GF-D8 (cell line): ENCODE data around the gene DYRK1B.
"Not testable (repeated sequence)": the region's sequence is repeated elsewhere in the genome, so short reads cannot be mapped to it uniquely, and the experiment has no call there.

ENCODE experiments used
- DNase-seq: peaks from one replicate; lab custom pipeline; 2025; lab: John Stamatoyannopoulos, UW

The DYRK1B gene

DNA sequence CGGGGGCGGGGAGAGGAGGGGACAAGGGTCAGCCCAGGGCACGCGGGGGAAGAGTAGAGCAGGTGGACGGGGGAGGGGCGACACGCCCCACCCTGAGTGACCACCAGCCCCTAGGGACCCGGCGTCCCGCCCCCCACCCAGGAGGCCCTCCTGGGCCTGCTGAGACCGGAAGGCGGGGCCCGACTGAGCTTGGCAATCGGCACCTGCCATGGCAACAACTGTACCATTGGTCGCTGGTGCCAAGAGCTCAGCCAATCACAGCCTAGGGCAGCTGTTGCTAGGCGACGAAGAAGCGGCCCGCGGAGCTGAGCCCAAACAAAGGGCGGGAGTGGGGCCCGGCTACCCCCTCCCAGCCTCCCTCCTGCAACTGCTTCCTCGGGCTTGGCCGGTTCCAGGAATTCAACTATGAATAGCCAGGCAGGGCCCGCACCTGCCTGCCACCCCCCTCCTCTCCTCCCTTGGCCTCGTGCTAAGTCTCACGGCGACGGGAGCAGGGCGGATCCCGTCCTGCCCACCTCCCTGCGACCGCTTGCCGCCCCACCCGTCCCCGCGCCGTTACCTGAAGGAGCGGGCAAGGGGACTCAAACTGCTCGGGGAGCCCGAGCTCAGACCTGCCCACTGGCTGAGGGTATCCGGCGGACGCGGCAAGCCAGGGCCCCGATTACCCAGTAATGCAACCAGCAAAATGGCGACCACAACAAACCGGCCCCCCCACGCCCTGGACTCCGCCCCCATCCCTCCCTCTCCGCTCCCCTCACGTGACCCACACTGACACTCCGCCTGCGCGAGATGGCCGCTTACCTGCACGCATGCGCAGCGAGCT, at the start of gene DYRK1B:
Gene DYRK1B, minus strand, starts transcription at position 699 of the 823 bp plus-strand sequence. CDS start 2,295 bp downstream, outside the sequence.
- DNase-seq = no peak

DNA sequence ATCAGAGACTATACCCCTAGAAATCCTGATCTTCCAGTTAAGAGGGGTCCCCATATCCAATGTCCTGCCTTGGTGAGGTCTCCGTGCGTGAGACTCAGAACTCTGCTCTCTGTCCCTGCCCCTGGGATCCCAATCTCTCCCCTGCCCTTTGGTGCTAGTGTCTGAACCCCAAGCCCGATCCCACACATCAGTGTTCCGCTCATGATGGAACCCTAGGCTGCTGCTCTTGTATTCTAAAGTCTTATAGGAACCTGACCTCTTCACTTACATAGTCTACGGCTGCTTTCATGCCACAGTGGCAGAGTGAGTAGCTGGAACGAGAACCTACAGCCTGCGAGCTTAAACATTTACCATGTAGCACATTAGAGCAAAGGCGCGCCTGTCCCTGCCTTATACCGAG, 48.7 kb upstream of the DYRK1B start:
- not testable (repeated sequence) for DNase-seq

DNA sequence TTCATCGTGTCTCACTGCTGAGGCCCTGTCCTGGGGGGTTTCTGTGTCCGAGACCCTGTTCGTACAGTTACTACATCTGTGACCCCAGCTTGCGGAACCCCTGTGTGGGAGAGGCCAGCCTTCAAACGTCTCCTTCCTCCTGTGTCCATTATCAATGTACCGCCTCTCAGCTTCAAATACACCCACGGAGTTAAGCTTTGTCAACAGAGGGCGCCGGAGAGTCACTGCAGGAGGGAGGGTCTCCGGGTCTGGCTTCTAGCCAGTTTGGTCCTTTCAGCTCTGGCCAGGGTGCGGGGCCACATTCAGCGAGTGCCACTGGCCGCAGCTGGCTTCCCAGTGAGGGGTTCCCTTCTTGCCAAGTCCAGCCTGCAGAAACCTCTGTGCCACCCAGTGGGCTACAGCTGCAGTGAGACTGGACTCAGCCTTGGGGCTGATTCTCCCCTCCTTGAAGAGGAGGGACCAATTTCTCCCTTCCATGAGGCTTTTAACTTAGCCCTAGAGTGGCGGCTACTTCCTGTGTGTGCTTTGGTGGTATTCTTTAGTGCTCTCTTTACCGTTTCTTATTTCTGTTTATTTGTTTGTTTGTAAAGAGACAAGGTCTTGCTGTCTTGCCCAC, 47.6 kb upstream of the DYRK1B start:
- DNase-seq = not testable (repeated sequence)

DNA sequence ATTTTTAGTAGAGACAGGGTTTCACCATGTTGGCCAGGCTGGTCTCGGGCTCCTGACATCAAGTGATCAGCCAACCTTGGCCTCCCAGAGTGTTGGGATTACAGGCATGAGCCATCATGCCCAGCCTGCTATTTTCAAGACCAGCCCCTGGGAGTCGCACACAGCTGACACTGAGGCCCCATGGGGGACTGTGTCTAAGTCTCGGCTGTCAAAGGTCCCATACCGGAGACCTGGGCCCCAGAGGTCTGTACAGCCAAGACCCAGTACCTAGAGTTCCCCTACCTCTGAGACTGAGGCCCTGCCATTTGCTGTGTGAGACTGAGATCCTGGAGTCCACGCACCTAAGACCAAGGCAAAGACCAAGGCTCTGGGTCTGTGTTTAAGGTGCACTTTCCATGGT, 46.3 kb upstream of the DYRK1B start:
- DNase-seq = not testable (repeated sequence)

DNA sequence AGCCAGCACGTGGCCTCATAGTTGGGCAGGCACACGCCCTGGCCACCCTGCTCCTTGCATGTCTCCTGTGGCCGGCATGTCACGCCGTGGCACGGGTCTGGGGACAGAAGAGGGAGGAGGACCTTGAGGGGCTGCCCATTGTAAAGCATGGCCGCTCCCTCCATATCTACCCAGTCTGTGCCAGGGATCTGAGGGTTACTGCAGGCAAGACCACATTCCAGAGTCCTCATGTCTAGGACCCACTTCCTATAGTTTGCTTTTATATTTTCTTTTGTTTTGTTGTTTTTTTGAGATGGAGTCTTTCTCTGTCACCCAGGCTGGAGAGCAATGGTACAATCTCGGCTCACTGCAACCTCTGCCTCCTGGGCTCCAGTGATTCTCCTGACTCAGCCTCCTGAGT, 45.8 kb upstream of the DYRK1B start:
- DNase-seq = not testable (repeated sequence)

DNA sequence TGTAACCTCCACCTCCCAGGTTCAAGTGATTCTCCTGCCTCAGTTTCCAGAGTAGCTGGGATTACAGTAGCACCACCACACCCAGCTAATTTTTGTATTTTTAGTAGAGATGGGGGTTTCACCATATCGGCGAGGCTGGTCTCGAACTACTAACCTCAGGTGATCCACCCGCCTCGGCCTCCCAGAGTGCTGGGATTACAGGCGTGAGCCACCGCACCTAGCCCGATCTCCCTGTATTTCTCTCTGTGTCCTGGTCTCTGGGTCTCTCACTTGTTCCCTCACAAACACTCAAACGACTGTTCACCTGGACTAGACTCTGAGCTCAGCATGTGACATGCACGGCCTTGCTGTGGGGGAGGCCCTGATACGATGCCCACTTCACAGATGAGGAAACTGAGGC, 44.9 kb upstream of the DYRK1B start:
- not testable (repeated sequence) for DNase-seq

DNA sequence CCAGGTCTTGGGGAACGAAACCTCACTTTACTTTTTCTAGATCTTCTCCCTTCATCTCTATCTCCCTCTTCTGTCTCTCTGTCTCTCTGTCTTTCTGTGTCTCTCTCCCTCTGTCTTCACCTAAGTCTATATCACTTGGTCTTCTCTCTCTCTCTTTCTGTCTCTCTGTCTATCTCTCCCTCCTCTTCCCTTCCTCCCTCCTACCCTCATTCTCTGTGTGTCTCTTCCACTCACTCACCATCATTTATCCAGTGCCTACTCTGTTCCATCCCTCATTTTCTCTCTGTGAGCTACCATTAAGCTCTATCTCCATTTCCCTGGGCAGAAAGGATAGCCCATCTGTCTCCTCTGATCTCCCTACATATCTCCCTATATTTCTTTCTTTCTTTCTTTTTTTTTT, 44.4 kb upstream of the DYRK1B start:
- no peak for DNase-seq

DNA sequence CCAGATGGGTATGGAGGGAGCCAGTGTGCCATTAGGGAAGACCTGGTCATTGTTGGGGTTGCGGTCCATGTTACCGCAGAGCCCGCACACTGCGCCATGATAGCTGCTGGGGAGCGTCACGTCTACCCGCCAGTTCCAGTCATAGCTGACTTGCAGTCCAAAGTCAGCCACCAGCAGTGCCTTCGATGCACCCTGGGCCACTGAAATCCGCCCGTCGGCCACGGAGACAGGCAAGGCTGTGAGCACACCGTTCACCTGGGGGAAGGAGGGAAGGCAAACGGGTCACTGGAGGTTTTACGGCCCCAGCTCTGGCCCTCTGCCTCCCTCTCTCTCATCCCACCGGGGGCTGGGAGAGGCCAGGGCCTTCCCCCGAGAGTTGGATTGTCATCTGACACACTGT, 44.0 kb upstream of the DYRK1B start:
- DNase-seq = not testable (repeated sequence)

DNA sequence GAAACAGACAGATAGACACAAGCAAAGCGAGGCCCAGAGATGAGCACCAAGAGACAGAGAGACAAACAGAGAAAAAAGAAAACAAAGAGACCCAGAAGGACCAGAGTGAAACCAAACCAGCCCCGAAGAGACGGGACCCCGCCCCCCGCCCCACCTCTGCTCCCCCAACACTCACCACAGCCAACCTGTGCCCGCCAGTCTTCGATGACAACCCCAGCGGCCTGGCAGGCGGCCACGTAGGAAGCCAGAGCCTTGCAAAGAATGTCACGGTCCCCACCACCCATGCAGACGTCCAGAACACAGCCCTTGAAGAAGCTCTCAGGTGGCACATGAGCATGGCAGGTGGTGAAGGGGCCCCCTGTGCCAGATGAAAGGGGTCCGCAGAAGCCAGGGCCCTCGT, 43.5 kb upstream of the DYRK1B start:
- DNase-seq = not testable (repeated sequence)

DNA sequence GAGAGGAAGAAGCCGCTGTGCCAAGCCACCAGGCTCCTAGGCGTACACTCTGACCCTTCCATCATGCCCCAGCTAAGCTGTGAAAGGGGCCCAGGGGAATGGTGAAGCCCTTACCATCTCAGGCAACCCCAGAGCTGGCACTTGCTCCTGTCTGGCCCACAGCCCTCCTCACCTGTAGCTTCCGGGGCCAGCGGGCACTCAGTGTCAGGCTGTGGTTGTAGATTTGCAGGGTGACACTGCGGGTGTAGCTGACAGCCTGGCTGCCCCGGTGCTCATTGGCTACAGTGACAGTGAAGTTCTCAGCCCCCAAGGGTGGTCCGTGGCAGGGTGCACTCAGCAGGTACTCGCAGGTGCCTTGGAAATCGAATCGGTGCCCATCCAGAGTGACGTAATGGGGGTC, 42.5 kb upstream of the DYRK1B start:
- DNase-seq = not testable (repeated sequence)

DNA sequence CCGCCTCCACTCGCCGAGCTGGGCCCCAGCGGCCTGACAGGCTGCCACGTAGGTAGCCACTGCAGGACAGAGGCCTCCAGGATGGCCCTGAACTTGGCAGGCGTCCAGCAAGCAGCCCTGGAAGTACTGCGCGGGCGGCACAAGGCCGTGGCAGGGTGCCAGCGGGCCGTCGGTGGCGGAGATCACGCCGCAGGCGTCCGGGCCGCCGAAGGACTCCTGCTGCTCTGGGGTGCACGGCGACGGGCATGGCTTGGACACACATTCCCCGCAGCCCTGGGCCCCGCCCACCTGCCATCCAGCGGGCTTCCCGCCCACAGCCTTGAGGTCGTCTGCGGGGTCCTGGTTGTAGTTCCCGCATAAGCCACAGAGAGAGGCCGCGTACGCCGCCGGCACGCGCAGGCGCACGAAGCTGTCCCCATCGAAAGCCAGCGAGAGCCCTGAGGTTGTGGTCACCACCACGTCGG, 41.5 kb upstream of the DYRK1B start:
- not testable (repeated sequence) for DNase-seq

DNA sequence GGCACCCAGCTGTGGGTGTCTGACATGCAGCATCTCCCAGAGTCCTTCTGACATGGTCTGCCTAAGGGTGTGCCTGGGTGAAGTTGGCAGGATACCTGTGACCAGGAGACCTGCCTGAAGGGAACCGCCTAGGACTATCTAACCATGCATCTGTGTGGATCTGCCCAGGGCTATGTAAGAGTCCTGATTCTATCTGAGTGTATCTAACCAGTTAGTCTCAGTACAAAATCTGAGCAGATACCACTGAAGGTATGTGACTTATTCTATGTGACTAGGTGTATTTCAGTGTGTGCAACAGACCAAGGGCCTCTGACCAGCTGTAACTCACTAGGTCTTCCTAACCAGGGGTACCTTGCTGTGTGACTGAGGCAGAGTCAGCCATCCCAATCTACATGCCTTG, 40.4 kb upstream of the DYRK1B start:
- no peak for DNase-seq

DNA sequence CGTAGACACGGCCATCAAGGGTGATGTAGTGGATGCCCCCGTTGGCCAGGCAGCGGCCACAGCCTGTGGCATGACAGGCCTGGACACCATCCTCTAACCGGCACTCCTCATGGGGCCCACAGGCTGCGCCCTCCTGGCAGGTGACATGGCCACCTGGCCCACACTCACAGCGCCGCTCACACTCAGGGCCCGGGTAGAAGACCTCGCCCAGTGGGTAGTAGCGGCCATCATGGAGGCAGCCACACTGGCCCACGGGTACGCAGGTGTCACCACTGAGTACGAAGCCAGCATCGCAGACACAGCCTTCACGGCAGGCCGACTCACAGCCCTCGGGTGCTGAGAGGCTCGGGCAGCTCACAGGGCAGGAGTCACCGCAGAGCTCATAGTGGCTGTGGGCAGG, 39.4 kb upstream of the DYRK1B start:
- no peak for DNase-seq

DNA sequence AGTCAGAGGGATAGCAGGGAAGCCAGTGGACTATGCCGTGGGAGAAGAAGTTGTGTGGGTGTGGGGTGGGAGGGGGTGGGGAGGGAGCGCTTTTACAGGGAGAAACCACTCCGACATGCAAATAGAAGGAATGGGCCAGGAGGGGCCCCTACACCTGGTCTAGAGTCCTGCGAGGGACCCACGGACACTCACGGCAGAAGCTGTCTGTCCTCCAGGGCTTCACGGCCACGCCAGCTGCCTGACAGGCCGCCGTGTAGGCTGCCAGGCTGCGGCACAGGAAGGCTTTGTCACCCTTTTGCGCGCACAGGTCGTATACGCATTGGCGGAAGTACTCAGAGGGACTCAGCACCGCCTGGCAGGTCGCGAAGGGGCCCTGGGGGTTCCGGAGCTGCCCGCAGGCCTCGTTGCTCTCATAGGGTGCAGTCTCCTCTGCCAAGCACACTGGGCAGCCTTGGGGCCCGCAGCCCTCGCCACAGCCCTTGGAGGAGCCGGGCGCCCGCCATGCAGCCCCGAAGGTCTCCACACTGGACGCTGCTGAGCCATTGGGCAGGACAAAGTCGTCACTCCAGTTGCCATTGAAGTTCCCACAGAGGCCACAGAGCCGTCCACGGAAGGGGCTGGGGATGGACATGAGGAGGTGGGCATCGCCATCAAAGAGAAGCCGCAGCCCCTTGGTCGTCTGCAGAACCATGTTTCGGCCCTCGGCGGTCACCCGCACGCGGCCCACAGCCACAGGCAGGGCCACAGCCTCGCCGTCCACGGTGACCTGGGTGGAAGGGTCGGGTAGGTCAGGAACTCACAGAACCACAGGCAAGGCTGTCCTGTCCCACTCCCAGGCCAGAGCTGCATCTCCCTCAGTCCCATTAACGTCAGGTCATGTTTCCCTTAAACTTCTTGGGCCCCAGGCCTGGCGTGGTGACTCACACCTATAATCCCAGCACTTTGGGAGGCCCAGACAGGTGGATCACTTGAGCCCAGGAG, 38.2 kb upstream of the DYRK1B start:
- no peak for DNase-seq

DNA sequence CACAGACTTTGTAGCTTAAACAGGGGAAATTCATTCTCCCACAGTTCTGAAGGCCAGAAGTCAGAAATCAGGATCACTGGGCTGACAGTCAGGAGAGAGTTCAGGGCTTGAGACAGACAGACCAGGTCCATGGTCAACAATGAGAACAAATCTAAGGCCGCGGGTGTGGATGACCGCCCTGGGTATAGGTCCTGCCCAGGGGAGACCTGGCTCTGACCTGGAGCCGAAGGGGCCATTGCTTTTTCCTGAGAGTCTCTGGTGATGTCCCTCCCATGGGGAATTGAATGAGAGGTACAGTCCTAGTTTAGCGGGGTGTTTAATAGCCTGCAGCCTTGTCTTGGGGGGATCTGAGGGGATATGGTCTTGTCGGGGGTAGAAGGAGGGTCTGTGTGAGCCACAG, 37.4 kb upstream of the DYRK1B start:
- DNase-seq = no peak

DNA sequence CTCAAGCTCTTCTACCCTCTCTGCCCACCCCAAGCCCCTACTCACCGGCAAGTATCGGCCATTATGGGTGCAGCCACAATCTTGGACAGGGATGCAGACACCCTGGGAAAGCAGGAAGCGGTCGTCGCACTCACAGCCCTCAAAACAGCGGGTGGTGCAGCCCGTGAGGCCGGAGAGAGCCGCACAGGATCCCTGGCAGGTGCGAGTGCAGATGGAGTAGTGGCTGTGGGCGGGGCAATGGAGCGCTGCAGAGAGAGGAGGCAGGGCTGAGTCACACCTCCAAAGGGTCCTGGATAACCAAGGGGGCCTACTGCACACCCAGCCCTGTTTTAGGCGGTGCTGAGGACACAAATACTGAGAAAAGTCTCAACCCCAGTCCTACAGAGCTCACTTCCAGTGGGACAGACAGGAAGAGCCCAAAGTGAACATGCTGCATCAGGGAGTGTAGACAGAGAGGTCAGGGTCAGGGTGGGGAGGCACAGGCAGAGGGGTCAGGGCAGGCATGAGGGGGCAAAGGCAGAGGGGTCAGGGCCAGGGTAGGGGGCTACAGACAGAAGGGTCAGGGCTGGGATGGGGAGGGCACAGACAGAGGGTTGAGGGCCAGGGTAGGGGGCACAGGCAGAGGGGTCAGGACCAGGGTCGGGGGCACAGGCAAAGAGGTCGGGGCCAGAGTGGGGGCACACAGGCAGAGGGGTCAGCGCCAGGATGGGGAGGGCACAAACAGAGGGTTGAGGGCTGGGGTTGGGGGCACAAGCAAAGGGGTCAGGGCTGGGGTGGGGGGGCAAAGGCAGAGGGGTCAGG, 36.4 kb upstream of the DYRK1B start:
- DNase-seq = no peak

DNA sequence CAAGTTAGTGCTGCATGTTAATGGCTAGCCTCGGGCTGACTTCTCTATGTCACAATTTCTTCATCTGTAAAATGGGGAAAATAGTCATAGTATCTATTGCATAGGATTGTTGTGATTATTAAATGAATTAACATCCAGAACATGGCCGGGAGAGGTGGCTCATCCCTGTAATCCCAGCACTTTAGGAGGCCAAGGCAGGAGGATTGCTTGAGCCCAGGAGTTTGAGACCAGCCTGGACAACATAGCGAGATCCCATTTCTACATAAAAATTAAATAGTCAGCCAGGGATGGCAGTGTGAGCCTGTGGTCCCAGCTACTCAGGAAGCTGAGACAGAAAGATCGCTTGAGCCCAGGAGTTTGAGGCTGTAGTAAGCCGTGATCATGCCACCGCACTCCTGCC, 34.0 kb upstream of the DYRK1B start:
- DNase-seq = no peak

DNA sequence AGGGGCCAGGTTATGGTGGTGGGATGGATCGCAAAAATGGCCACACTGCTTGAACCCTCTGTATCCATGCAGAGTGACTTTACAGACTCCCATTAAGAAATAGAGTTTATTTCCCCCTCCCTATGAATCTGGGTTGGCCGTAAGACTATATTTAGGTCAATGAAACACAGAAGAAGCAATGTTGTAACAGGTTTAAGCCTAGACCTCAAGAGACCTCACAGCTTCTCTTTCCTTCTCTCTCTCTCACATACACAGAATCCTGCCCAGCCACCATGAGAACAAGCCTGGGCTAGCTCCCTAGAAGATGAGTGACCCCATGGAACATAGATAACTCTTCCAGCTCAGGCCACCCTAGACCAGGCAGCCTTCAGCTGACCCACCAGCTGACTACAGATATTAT, 33.2 kb upstream of the DYRK1B start:
- DNase-seq = no peak

DNA sequence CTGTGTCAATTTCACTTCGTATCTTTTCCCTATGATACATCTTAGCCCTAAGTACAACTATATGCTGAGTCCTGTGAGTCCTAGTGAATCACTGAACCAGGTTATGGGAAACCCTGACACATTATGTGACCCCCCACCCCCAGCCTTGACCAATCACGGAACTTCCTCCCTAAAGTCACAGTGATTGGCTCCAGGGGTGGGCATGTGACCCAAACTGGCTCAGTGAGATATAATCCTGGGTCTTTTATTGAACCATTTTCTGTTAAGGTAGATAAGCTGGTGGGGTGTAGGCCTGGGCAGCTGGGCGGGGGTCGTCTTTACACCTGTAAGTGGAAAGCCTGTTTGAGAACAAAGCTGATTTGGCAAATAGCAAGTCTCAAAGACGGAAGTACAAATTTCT, 32.0 kb upstream of the DYRK1B start:
- no peak for DNase-seq

DNA sequence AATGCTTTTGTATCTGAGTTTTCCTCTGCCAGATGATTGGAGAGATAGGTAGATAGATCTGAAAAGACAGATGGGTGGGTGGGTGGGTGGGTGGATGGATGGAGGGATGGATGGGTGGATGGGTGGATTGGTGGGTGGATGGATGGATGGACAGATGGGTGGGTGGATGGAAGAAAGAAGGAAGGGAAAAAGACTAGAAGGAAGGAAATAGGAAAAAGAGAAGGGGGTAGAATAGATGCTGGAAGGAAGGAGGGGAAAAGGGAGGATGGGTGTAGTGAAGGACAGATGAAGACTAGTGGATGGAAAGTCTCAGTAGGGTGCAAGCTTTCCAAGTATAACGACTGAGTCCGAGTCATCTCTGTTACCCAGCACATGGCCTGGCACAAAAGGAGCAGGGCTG, 31.2 kb upstream of the DYRK1B start:
- DNase-seq = no peak

DNA sequence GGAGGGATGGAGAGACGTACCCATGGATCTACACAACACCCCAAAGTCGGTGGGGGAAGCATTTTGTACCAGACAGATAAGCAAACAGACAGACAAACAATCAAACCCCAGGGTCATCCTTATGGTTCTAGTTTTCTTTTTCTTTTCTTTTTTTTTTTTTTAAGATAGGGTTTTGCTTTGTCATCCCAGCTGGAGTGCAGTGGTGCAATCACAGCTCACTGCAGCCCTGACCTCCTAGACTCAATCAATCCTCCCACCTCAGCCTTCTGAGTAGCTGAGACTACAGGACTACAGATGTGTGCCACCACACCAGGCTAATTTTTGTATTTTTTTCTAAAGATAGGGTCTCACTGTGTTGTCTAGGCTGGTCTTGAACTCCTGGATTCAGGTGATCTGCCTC, 30.2 kb upstream of the DYRK1B start:
- DNase-seq = no peak
